Cerebellar nuclear complex (tissue), 1 donor: ENCODE data around the gene MORC1.
"Not testable (repeated sequence)": the region's sequence is repeated elsewhere in the genome, so short reads cannot be mapped to it uniquely, and the experiment has no call there.

Experiments
- DNase-seq, 2 experiments: peaks; one replicate each; lab custom pipeline; 2025; lab: John Stamatoyannopoulos, UW

Gene MORC1

DNA sequence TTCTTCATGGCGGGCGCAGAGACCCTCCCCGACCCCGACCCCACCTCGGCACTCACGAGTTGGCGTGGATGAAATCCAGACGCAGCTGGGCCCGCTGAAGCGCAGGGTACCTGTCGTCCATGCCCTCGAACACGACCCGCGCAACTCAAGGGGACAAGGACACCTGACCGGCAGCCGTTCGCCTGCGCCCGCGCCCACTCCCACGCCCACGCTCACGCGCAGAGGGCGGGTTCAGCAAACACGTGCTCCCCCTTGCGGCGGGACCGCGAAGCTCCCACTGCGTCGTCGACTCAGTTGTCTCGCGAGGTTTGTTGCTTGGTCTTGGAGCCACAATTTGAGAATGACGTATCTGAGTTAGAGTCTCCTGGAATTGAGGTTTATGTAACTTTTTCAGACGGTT is at the start of gene MORC1:
MORC1 (minus strand) TSS at position 196 of the 400 bp plus-strand sequence; CDS start at position 121, 75 bp downstream.
- DNase-seq = no peak

- no peak for DNase-seq
Measured at GRCh38 chr3:109165905-109166304, 48.0 kb upstream of the MORC1 start.

GRCh38 chr3:109161487-109162123 is 43.7 kb upstream of the MORC1 start:
- no peak for DNase-seq

DNA sequence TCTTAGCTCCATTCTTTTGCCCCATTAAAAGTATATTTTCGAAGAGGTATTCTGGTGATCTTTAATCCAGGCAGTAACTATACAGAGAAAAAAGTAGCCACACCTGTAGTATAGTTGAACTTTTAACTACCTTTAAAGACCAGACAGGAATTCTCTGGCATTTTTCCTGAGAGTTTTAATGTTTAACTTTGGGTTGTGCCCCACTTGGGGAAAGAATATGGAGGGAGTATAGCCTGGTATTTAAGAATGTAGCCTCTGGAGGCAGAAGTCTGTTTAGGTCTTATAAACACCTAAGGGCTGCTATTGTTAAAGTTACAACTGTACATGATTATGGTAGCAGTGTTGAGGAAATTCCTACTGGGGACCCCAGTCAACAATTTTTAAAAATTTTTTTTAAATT is 37.9 kb upstream of the MORC1 start:
- no peak for DNase-seq

- no peak for DNase-seq
Measured at GRCh38 chr3:109154979-109155378, 37.0 kb upstream of the MORC1 start.

- DNase-seq = no peak
Measured at GRCh38 chr3:109152320-109152719, 34.4 kb upstream of the MORC1 start.

- no peak for DNase-seq
Measured at GRCh38 chr3:109149078-109149477, 31.1 kb upstream of the MORC1 start.

- no peak for DNase-seq
Measured at GRCh38 chr3:109143646-109144045, 25.7 kb upstream of the MORC1 start.

DNA sequence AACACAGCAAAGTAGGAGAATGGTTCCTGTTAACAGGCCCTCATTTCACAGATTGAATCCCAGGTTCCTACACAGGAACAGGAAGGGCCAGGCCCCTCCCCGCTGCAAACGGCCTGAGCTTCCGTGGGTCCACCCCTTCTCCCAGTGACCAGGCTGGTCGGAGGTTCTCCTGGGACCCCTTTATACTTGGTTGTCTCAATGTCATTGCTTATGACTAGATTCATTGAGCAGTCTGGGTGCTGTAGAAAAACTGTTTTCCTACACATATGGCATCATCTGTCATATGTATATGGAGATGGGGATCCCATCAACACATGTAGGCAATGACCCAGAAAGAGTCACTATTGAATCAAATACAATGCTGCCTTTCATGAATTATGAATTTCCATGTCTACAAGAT is 22.4 kb upstream of the MORC1 start:
- DNase-seq = no peak

DNA sequence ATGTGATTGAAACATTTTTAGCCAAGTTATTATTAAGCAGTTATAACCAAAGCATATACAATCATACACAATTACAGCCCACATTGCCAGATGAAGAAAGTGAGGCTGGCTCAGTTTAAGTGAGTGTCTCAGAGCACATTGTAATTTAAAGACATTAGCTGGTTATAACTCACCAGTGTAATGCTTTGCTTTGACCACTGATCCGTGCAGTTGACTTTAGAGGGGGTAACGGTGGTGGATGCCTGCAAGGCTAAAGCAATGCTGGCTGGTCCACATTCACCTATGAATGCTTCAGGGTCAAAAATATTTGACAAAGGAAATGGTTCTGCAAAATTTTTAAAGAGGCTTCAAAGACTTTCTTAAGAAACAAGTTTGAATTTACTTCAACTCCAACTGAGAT is 19.8 kb upstream of the MORC1 start:
- DNase-seq = no peak

DNA sequence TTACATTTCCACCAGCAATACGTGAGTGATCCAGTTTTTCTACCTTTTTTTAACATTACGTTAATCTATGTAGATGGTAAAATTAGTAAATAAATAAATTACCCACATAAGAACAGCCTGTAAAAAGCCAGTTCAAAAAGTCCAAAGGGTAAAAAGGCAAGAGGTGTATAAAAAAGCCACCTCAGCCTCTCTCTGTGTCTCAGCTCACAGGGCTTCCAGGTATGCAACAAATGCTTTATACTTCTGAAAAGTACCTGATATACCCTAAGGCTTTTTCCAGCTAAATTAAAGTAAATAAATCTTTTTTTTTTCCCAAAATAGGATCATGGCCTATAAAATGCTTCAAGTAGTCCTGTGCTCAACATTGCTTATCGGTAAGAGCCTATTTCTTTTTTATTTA is 18.6 kb upstream of the MORC1 start, which contains the start of gene C3orf85:
C3orf85 (plus strand) TSS at position 197 of the 400 bp plus-strand sequence; CDS start at position 326, 129 bp downstream.
- DNase-seq = no peak

DNA sequence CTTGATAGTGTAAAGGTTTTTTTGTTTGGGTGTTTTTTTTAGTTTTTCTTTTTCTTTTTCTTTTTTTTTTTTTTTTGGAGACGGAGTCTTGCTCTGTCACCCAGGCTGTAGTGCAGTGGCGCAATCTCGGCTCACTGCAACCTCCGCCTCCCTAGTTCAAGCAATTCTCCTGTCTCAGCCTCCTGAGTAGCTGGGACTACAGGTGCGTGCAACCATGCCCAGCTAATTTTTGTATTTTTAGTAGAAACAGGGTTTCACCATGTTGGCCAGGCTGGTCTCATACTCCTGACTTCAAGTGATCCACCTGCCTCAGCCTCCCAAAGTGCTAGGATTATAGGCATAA is 15.5 kb upstream of the MORC1 start:
- DNase-seq = not testable (repeated sequence)

DNA sequence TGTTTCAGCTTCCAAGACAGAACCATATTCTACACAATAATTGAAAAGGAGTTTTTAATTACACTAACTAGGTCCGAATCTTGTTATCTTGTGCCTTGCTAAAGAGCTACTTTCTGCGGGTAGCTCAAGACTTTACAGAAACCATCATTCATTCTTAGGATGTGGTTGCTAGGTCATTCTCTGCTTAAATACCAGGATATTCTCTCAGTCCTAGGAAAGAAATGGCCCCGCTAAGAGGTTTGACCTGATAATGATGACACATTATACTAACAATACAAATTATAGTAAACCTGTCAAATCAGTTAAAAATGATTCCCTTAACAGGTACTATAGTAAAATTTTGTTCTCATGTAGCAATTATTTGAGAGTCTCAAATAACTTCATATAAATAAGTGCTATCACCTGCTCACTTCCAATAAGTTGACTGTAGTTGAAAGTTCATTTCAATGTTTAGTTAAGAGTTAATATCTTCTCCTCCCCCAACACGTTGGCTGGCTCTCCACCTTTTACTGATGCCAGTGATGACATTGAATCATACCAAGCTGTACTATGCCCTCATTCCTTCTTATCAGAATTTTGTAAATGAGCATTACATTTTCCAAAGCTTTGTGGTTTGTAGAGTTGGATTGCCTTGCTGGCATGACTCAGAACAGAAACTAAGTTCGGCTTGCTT is 15.0 kb upstream of the MORC1 start:
- no peak for DNase-seq

GRCh38 chr3:109131276-109131675 is 13.3 kb upstream of the MORC1 start:
- no peak for DNase-seq

GRCh38 chr3:109127553-109127952 is 9.6 kb upstream of the MORC1 start:
- no peak for DNase-seq

DNA sequence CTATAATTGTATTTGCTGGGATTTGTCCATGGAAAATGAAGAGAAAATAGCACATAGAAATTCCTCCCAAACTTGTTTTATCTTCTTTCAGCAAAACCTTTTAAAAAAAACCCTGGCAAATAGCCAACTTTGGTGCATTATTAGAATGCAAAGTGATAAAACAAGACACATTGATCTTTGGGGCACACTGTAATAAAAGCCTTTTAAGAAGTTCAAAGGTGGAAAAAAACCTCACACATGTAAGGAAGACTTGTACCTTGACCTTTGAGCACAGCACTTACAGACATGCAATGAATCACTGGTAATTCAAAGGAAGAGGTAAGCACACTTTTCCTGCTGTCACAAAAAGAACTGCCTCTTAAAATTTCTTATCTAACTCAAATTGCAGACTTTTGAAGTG is 8.0 kb upstream of the MORC1 start:
- DNase-seq = no peak

DNA sequence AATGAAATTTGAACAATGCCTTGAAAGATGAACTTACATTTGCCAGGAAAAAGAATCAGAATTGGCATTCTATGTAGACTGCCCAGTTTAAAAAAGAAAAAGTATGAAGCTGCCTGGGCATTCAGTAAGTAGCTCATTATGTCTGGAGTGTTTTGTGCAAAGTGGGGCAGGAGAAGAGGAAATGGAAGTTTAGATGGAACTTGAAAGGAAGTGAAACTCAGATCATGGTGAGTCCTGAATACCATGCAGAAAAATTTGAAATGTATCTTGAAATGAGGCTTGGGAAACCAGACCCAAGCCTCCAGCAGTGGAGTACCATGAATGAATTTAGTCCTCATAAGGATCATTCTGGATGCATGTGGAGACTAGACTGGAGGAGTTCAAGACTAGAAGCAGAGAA is 4.8 kb upstream of the MORC1 start:
- DNase-seq = no peak

DNA sequence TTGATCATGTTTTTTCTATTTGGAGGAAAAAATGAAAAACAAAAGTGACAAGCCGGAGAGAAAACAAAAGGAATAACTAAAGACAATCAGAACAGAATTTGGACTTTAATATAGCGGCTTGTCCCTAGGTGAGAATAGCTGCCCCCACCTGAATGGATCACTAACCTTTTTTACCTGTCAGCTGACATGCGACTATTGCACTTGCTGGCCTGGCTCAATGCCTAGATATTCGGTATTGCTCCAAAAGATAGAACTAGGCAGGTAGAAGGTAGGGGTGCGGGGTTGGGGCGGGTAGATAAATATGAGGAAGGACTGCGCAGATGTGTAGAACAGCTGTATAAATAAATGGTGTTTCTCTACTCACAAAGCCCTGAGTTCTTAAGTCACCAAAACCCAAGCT is 650 bp upstream of the MORC1 start:
- DNase-seq = no peak

DNA sequence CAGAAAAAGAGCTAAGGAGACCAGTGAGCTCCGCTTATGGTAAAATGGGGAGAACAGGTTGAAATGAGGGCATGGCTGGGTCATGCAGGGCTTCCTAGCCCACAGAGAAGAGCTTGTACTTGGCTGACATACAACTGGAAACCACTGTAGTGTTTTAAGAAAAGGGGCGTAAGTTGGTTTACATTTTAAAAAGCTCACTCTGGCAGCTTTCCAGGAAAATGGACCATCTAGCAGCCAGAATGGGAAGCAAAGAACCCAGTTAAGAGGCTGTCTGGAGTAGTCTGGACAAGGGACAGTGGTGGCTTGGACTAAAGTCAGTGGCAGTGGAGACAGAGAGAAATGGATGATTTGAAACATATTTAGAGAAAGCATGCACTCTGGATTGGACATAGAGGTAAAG is 1.9 kb downstream of the MORC1 start:
- no peak for DNase-seq

GRCh38 chr3:109115451-109115850 is 2.5 kb downstream of the MORC1 start:
- DNase-seq = no peak

DNA sequence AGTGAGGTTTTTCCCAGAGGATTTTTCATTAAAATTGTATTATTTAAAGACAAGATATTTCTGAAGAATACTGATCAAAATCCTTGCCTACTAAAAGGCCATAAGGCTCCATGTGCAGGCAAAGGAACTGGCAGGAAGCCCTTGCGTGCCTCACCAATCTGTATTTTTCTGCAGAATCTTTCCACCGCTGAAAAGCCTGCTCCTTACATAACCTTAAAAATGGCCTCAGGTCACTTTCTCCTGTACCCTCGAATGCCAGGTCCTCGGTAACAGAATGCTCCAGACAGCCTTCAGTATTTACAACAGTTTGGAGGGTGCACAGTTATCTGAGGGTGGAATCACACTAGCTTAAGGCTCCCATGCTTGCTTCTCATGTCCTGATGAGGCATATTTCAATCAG is 3.2 kb downstream of the MORC1 start:
- DNase-seq = no peak

GRCh38 chr3:109112946-109113760 is 4.8 kb downstream of the MORC1 start:
- no peak for DNase-seq

- DNase-seq = no peak
Measured at GRCh38 chr3:109109574-109109973, 8.4 kb downstream of the MORC1 start.
